ENCODE data around the gene TMEM126B.
"Not testable (repeated sequence)": the region's sequence is repeated elsewhere in the genome, so short reads cannot be mapped to it uniquely, and the experiment has no call there.

Gene TMEM126B

DNA sequence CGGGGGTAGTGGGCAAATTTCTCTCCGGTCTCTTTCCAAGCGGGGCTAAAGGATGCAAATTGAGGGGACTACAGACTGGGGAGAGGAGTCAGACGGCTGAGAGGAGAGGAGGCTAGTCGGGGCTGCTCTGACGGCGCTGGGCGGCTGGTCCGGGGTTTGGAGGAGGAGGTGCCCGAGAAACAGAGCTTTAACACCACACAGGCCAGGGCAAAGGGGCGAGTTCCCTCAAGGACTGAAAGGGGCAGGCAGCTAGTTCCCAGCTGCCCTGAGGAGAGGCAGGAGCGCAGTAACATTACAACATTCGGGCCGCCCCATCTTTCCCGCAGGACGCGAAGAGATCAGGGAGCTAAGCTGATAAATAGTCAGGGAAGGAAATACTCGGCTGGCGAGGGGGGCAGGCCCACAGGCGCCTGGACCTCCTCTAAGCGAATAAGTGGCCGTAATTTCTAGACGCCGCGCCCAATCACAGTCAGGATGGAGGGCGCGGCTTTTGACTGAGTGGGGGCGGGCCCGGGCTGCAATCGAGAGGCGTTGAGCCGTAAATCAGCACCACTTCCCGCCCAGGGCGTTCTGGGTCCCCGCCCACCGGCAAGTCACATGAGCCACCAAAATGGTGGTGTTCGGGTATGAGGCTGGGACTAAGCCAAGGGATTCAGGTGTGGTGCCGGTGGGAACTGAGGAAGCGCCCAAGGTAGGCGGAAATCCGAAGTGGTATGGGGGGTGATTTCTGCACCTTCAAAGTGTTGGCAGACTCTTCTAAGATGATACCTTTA is at the start of gene TMEM126B:
Gene TMEM126B, plus strand, starts transcription at position 596 of the 773 bp plus-strand sequence. Its CDS starts 15 bp downstream, at position 611.
- H3K4me3 ChIP-seq (ENCODE audit: low read depth, low read length) = peak within 1 kb of the TSS; percentile 92

DNA sequence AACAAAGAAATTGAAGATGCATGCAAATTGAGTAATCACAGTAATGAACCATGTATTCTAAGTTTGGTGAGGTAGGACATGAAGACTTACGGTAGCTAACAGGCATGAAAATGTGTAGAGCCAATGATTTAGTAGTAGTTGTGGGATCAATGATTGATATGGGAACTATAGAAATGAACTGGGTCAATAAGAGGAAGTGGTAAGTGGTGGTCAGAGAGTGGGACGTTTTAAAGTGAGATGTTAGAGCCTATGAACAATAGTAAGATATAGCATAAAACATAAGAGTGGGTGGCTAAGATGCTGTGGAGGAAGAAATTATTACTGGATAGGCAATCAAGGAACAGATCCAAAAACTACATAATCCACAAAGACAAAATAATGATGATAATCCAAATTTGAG is 46.3 kb upstream of the TMEM126B start:
- H3K4me3 ChIP-seq (ENCODE audit: low read depth, low read length) = no peak overlapping the region

DNA sequence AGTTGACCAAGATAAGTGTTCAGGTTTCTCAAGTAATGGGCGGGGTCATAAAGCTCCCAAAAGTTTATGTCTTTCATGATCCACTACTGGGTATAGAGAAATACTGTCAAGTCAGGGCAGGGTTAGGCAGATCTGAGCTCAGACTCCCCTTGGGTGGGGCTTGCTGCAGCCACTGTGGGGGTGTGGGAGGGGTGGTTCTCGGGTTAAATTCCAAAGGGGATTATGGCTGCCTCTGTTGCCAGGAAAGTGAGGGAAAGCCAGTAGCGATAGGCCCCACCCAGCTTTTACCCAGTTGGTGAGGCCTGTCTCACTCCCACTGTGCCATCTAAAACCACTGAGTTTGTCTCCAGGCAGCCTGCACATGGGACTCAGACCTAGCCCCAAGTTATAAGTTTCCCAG is 39.0 kb upstream of the TMEM126B start:
- no peak overlapping the region for H3K4me3 ChIP-seq (ENCODE audit: low read depth, low read length)

DNA sequence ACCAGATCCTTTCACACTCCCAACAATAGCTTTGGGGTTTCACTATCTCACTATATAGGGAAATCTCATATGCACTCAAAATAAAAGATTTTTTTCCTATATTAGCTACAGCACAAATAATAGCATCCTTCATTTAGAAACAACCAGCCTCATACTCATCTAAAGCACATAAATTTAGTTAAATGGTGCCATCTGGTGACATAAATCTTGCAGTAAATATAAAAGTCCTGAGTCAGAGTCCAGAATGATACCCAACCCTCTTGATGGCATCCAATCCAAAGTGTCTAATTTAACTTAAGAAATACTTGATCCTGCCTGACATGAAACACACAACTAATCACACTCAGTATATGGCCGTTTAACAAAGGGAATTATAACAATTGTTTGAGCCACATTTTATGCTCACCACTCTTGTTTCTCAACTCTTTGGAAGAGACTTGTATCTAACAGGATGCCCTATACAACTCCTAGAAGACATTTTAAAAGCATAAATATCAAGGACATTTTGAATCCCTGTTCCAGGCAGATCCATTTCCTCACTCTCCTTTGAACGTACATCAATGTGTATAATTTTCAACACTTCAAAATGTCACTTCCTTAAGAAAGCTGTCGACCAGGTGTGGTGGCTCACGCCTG is 37.4 kb upstream of the TMEM126B start:
- no peak overlapping the region for H3K4me3 ChIP-seq (ENCODE audit: low read depth, low read length)

DNA sequence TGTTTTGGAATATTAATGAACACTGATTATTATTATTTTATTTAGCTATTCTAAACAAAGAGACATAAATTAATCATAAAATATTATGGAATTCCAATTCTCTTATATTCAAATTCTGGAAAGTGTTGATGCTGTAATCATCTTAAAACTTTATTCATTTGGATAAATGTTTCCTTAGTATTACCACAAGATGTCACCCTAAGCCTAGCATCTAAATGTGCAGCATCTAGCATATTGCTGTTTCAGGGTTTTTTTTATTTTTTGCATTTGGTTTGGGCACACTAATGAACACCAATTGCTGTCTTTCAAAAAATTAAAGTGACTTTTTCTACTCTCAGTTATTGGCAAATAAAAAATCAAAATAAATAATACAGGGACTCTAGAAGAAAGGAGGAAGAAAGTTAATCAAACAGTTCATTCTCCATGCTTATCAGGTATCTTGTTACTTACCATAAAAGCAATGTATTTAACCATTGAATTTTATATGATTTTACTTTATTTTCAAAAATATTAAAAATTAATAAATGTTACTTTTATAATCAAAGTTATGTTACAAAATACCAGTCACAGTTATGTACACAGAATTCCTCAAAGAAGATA is 33.0 kb upstream of the TMEM126B start:
- no peak overlapping the region for H3K4me3 ChIP-seq (ENCODE audit: low read depth, low read length)

DNA sequence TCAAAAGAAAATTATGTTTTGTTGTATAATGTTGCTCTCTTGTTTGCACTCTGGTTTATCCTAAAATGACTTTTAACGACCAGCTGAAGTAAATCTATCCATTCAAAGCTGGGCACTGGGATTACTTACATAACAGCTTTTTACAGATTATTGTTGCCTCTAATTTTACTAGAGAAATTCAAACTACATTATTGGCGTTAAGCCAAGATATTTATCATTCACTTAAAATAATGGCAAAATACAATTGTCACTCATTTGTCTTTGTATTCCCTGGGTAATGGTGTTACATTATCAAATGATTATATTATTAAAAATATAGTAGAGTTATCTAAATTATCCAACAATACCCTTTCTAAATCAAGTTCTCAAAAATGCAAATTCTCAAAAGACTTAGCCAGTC is 31.5 kb upstream of the TMEM126B start:
- no peak overlapping the region for H3K4me3 ChIP-seq (ENCODE audit: low read depth, low read length)

DNA sequence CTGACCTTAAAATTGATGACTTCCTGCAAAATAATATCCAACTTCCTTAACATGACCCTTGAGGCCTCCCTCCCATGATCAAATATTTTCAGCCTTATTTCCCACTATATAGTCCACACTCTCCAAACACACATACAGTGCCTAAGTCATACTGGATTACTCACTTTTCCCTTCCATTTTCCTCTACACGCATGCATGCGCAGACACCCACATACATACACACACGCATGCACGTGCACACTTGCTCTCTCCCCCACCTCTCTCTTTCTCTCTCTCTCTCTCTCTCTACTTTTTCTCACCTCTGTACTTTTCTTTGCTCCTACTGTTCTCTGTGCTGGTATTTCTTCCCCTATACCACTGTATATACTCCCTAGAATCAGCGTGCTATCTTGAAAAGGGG is 29.3 kb upstream of the TMEM126B start:
- no peak overlapping the region for H3K4me3 ChIP-seq (ENCODE audit: low read depth, low read length)

DNA sequence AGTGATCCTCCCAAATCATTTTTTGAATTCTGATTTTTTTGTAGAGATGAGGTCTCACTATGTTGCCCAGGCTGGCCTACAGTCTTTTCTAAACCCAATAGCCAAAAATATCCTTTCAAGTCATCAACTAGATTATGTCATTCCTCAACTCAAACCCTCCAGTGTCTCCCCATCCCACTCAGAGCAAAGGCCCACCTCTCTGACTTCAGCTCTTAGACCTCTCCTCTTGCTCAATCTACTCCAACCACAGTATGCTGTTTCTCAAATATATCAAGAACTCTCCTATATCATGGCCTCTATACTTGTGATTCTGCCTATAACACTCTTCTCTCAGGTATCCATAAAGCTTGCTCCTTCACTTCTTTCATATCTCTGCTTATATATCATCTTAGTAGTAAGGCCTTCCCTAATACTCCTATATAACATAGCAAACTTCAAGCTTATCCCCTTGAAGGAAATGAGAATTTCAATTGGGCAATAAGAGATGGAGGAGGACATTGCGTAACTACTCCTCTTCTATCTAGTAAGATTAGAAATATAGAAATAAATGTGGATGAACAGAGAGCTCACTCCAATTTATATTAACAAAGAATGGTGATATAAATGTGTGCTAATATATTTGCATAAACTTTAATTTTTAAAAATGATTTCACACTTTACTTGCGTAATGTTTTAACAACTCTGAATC is 25.7 kb upstream of the TMEM126B start:
- no peak overlapping the region for H3K4me3 ChIP-seq (ENCODE audit: low read depth, low read length)

DNA sequence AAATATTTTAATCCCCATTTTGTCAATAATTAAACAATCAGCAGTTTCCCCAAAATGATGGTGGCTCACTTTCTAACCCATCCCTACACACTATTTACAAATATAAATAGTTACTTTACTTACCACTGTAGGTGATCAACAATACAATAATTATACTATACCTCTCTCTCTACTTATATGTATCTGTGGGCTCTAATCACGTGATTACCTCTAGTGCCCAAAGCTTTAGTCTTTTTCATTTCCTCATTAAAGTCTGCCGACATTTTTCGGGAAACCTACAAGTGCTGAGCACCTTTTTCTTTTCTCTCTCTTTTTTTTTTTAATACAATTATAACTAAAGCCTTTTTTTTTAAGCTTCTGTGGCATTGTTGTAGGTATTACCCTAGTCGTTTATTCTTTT is 25.2 kb upstream of the TMEM126B start:
- H3K4me3 ChIP-seq (ENCODE audit: low read depth, low read length) = no peak overlapping the region

DNA sequence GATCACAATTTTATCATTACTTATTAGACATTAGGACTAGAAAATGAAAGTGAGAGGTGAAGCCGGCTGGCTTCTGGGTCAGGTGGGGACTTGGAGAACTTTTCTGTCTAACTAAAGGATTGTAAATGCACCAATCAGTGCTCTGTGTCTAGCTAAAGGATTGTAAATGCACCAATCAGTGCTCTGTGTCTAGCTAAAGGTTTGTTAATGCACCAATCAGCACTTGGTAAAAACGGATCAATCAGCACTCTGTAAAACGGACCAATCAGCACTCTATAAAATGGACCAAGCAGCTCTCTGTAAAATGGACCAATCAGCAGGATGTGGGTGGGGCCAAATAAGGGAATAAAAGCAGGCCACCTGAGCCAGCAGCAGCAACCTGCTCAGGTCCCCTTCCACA is 22.2 kb upstream of the TMEM126B start:
- not testable (repeated sequence) for H3K4me3 ChIP-seq (ENCODE audit: low read depth, low read length)

DNA sequence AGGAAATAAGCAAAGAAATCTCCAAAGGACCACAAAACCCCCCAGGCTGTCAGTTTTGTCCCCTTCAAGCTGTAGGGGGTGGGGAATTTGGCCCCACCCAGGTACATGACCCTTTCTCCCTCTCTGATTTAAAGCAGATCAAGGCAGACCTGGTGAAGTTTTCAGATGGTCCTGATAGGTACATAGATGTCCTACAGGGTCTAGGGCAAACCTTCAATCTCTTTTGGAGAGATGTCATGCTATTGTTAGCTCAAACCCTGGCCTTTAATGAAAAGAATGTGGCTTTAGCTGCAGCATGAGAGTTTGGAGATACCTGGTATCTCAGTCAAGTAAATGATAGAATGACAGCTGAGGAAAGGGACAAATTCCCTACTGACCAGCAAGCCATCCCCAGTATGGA is 19.8 kb upstream of the TMEM126B start:
- H3K4me3 ChIP-seq (ENCODE audit: low read depth, low read length) = not testable (repeated sequence)

DNA sequence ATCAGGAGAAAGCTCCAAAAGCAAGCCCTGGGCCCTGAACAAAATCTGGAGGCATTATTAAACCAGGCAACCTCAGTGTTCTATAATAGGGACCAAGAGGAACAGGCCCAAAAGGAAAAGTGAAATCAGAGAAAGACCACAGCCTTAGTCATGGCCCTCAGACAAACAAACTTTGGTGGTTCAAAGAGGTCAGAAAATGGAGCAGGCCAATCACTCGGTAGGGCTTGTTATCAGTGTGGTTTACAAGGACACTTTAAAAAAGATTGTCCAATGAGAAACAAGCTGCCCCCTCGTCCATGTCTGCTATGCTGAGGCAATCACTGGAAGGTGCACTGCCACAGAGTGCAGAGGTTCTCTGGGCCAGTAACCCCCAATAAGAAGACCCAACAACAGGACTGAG is 19.1 kb upstream of the TMEM126B start:
- H3K4me3 ChIP-seq (ENCODE audit: low read depth, low read length) = not testable (repeated sequence)

DNA sequence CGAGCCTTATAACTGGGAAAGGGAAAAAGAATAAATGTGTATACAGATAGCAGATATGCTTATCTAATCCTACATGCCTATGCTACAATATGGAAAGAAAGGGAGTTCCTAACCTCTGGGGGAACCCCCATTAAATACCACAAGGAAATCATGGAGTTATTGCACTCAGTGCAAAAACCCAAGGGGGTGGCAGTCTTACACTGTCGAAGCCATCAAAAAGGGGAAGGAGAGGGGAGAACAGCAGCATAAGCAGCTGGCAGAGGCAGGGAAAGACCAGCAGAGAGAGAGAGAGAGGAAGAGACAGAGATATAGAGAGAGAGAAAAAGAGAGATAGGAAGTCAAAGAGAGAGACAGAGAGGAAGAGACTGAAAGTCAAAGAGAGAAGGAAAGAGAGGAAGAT is 16.8 kb upstream of the TMEM126B start:
- not testable (repeated sequence) for H3K4me3 ChIP-seq (ENCODE audit: low read depth, low read length)

DNA sequence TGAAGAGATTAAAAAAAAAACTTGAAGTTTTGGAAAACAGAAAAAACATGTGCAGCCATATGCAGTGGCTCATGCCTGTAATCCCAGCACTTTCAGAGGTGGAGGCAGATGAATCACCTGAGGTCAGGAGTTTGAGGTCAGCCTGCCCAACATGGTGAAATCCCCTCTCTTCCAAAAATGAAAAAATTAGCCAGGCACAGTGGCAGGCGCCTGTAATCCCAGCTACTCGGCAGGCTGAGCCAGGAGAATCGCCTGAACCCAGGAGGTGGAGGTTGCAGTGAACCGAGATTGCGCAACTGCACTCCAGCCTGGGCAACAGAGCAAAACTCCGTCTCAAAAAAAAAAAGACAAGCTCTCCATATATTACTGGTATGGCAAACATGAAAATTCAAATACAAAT is 8.9 kb upstream of the TMEM126B start:
- H3K4me3 ChIP-seq (ENCODE audit: low read depth, low read length) = no peak overlapping the region

DNA sequence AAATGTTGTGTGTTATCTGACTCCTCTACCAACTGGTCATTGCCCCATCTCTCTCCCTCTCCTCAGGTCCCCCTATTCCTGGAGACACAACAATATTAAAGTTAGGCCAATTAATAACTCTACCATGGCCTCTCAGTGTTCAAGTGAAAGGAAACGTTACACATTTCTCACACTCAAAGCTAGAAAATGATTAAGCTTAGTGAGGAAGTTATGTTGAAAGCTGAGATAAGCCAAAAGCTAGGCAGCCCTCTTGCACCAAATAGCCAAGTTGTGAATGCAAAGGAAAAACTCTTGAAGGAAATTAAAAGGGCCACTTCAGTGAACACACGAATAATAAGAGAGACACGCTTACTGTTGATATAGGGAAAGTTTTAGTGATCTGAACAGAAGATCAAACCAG is 8.1 kb upstream of the TMEM126B start:
- H3K4me3 ChIP-seq (ENCODE audit: low read depth, low read length) = no peak overlapping the region

DNA sequence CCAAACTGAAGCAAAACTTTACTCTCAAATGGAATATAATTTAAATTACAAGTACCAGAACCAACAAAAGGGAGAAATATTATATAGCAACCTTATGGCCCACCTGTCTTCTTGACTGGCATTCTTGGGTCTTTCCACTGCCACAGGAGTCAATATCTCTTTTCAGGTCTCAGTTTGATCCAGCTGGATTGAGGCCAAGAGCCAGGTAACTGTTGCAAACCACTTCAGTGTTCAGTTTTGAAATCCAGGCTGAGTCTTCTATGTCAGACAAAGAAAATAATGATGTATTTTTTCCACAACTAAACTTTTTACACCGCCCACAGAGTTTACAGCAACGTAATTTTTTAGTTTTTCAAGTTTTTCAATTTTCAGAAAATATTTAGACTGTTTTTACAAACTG is 1.9 kb upstream of the TMEM126B start:
- no peak overlapping the region for H3K4me3 ChIP-seq (ENCODE audit: low read depth, low read length)

DNA sequence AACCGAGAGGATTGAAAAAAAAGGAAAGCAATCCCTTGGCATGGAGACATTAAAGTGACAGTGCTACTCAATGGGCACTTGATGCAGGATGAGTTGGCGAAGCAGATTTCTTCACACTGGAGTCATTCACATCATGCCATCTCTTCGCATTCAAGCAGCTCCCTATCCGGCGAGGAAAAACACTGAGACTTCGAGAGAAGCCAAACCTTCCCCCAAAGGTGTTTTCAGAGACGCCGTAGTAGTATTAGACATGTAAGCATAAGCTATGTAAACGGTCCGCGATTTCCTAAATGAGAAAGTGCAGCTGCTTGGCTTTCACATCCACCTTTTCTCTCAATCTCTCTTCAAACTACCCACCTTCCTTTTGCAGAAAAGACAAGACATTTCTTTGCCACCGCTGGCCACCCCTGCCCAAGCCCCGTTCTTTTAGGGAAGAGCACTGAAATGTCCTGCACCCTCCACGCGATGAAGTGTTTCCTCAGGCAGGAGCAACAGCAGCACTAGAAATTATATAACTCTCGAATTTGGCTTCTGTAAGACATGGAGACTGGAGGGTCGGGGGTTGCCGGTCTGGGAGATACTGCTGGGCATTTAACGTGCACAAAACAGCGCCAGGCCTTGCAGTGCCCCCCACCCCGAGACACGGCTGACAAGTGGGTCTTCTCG is 928 bp upstream of the TMEM126B start, which contains the start of gene DLG2:
Gene DLG2, minus strand, starts transcription at position 13 of the 666 bp plus-strand sequence.
- H3K4me3 ChIP-seq (ENCODE audit: low read depth, low read length) = peak within 1 kb of the TSS; percentile 92

DNA sequence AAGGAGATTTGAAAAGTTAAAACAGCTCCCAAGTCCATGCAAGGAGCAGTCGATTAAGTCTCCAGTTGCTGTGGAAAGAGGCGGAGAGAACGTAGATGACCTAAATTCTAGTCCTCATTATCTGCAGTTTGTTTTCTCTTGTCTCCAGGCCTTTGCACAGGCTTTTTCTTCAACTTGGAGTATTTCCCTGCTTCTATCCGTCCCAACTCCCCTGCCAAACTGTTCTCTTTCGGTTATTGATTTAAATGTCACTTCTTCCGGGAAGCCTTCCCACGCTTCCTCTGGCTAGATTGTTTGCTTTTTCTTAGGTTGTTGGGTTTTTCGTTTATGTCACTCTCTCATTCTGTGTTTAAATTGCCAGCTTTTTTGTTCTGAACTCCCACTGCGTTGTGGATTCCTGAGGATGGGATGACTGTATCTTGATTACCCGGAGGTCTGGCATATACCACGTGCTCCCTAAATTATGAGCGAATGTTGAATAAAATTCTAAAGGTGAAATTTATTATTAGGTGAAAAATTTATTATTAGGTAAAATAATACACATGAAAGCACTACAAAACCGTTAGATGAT is 463 bp downstream of the TMEM126B start:
- peak overlapping the region; percentile 92 for H3K4me3 ChIP-seq (ENCODE audit: low read depth, low read length)

DNA sequence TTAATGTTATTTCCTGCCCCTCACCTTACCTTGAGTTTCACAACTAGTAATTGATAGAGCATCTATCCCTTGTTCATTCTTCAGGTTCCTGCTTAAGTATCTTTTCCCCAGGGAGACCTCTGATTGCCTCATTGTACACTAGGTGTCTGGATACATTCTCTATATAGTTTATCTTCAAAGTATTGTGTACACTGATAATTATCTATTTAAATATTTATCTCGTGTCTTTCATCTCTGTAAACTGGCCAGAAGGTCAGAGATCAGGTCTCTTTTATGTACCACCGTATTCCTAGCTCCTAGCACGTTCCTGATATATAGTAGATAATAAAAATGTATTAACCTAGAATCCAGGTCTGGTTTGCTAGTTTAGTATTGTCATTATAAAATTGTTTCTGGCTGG is 6.4 kb downstream of the TMEM126B start:
- no peak overlapping the region for H3K4me3 ChIP-seq (ENCODE audit: low read depth, low read length)

DNA sequence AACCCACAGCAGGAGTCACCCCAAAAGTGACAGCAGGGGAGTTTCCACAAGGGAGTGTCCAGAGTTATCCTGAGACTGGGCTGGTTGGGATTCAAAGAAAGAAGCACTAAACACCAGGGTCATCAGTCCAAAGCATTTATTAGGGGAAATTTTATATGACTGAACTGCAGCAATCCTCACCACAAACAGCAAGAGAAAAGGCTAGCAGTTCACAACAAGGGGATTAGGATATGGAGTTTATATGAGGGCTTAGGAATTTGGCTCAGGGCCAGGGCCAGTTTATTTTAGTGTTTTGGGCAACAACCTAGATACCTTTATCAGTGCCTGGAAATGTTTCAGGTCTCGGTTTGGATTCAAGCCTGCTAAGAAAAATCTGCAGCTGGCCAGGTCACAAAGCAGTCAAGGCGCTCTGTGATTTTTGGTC is 14.8 kb downstream of the TMEM126B start:
- no peak overlapping the region for H3K4me3 ChIP-seq (ENCODE audit: low read depth, low read length)

DNA sequence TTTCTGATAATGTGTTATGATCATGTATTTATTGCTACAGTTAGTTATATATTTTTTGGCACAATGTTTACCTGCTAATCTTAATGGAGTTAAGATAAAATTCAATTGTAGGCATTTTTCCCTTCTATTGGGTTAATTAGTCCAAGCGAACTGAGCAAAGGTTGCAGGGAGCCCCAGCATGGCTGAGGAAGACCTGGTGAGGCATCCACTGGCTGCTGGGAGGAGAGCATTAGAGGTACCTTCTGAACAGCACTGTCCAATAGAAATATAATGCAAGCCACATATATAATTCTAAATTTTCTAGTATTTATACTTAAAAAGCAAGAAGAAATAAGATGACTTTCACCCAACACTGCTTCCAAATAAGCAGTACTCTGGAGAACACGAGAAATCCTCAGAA is 18.7 kb downstream of the TMEM126B start:
- H3K4me3 ChIP-seq (ENCODE audit: low read depth, low read length) = peak overlapping the region; percentile 88

All from iPS-11a (cell line).